ENCODE results near the gene CDCP2. TPM values are rescaled to one million over a fixed set of nuclear protein-coding genes. Genes with fewer than 3 reads are reported as not detected.
"Not testable (repeated sequence)": the region's sequence is repeated elsewhere in the genome, so short reads cannot be mapped to it uniquely, and the experiment has no call there.

The CDCP2 gene
- total RNA-seq, 1 donor from 2014 or later, result not detected

GRCh38 chr1:54105080-54105479 lies 47.7 kb downstream of the CDCP2 start:
- H3K27ac Mint-ChIP-seq, result no peak overlapping the region
- no peak for TF ChIP-seq CTCF (IDR thresholded peaks at IDR 0.05; ENCODE audit: unreplicated experiment)
- peaks cover 4% of the 10 kb centered on the region for H3K4me1 Mint-ChIP-seq (ENCODE audit: low read depth)
- no peaks in the 10 kb centered on the region for H3K9me3 Mint-ChIP-seq (ENCODE audit: low read depth)
- no peak overlapping the region for H3K4me3 Mint-ChIP-seq (ENCODE audit: low read depth)
- H3K27me3 Mint-ChIP-seq, result no peaks in the 10 kb centered on the region
- DNase-seq (ENCODE audit: low spot score, unreplicated experiment), result no peak
- peaks cover 7% of the 10 kb centered on the region for H3K36me3 Mint-ChIP-seq (ENCODE audit: insufficient read depth)

DNA sequence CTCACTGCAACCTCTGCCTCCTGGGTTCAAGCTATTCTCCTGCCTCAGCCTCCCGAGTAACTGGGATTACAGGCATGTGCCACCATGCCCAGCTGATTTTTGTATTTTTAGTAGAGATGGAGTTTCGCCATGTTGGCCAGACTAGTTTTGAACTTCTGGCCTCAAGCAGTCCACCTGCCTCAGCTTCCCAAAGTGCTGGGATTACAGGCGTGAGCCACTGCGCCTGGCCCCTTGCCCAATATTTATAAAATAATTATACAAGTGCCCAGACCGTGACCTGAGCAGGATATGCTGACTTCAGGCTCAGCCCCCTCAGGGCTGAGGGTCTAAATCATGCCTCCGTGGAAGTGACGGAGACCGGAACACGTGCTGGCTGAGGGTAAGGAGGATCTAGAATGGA lies 48.2 kb downstream of the CDCP2 start:
- not testable (repeated sequence) for H3K9me3 Mint-ChIP-seq (ENCODE audit: low read depth); H3K4me3 Mint-ChIP-seq (ENCODE audit: low read depth); DNase-seq (ENCODE audit: low spot score, unreplicated experiment); H3K36me3 Mint-ChIP-seq (ENCODE audit: insufficient read depth); H3K4me1 Mint-ChIP-seq (ENCODE audit: low read depth); H3K27me3 Mint-ChIP-seq; H3K27ac Mint-ChIP-seq

- H3K4me1 Mint-ChIP-seq (ENCODE audit: low read depth), result peaks cover 5% of the 10 kb centered on the region
- no peak overlapping the region for H3K27ac Mint-ChIP-seq
- H3K27me3 Mint-ChIP-seq, result no peaks in the 10 kb centered on the region
- H3K9me3 Mint-ChIP-seq (ENCODE audit: low read depth), result no peaks in the 10 kb centered on the region
- DNase-seq (ENCODE audit: low spot score, unreplicated experiment), result no peak
- H3K36me3 Mint-ChIP-seq (ENCODE audit: insufficient read depth), result peaks cover 7% of the 10 kb centered on the region
- H3K4me3 Mint-ChIP-seq (ENCODE audit: low read depth), result no peak overlapping the region
- no peak for TF ChIP-seq CTCF (IDR thresholded peaks at IDR 0.05; ENCODE audit: unreplicated experiment)
These were observed 49.4 kb downstream of the CDCP2 start for GRCh38 chr1:54103414-54103813.

- Mint-ChIP-seq H3K4me3 (ENCODE audit: low read depth) (no peak overlapping the region), H3K27me3 (no peaks in the 10 kb centered on the region), H3K4me1 (ENCODE audit: low read depth) (peaks cover 5% of the 10 kb centered on the region), H3K36me3 (ENCODE audit: insufficient read depth) (peaks cover 12% of the 10 kb centered on the region), H3K9me3 (ENCODE audit: low read depth) (no peaks in the 10 kb centered on the region), H3K27ac (no peak overlapping the region)
- no peak for DNase-seq (ENCODE audit: low spot score, unreplicated experiment)
- no peak for TF ChIP-seq CTCF (IDR thresholded peaks at IDR 0.05; ENCODE audit: unreplicated experiment)
These were observed 52.3 kb downstream of the CDCP2 start for GRCh38 chr1:54100500-54100899.

GRCh38 chr1:54099061-54099610 lies 53.7 kb downstream of the CDCP2 start:
- H3K27ac Mint-ChIP-seq, result no peak overlapping the region
- TF ChIP-seq CTCF (IDR thresholded peaks at IDR 0.05; ENCODE audit: unreplicated experiment), result no peak
- no peak overlapping the region for H3K4me3 Mint-ChIP-seq (ENCODE audit: low read depth)
- no peaks in the 10 kb centered on the region for H3K9me3 Mint-ChIP-seq (ENCODE audit: low read depth)
- peaks cover 11% of the 10 kb centered on the region for H3K4me1 Mint-ChIP-seq (ENCODE audit: low read depth)
- no peak for DNase-seq (ENCODE audit: low spot score, unreplicated experiment)
- no peaks in the 10 kb centered on the region for H3K27me3 Mint-ChIP-seq
- peaks cover 12% of the 10 kb centered on the region for H3K36me3 Mint-ChIP-seq (ENCODE audit: insufficient read depth)

GRCh38 chr1:54096877-54097240 lies 55.9 kb downstream of the CDCP2 start:
- Mint-ChIP-seq H3K9me3 (ENCODE audit: low read depth) (no peaks in the 10 kb centered on the region), H3K4me3 (ENCODE audit: low read depth) (no peak overlapping the region), H3K36me3 (ENCODE audit: insufficient read depth) (peaks cover 11% of the 10 kb centered on the region), H3K4me1 (ENCODE audit: low read depth) (peaks cover 13% of the 10 kb centered on the region), H3K27ac (no peak overlapping the region), H3K27me3 (no peaks in the 10 kb centered on the region)
- DNase-seq (ENCODE audit: low spot score, unreplicated experiment), result no peak
- TF ChIP-seq CTCF (IDR thresholded peaks at IDR 0.05; ENCODE audit: unreplicated experiment), result no peak
